Tibial nerve (tissue), 4 donors: ENCODE measurements around the gene ATP6V1C2. TPM values are rescaled to one million over a fixed set of nuclear protein-coding genes. Genes with fewer than 3 reads are reported as not detected.

ENCODE experiments used
- DNase-seq, 2 donors: peaks; one replicate each; pipeline ENCODE4 v3.0.0-alpha.2; 2019; ENCODE audit warnings: low spot score in 2 of 2
- H3K27ac ChIP-seq, 4 donors: fragments of 200-600 bp; sonication (generic) in 3 of 4; one replicate each; pipeline ENCODE4 v1.5.1; 2017 to 2019; ENCODE audit warnings: mild to moderate bottlenecking in 1 of 4
- H3K27me3 ChIP-seq, 2 donors: fragments of 200-600 bp; sonication (generic) in 1 of 2; one replicate each; pipeline versions ENCODE4 v1.5.1 to v1.6.0; 2017 to 2019
- H3K36me3 ChIP-seq, 3 donors: fragments of 200-600 bp; sonication (generic); one replicate each; pipeline ENCODE4 v1.5.1; 2018 to 2019
- H3K4me1 ChIP-seq, 4 donors: fragments of 200-600 bp; sonication (generic) in 3 of 4; one replicate each; pipeline ENCODE4 v1.5.1; 2017 to 2019
- H3K4me3 ChIP-seq, 4 donors: fragments of 200-600 bp; sonication (generic) in 3 of 4; one replicate each; pipeline ENCODE4 v1.5.1; 2017 to 2019; ENCODE audit warnings: mild to moderate bottlenecking in 1 of 4, moderate library complexity in 1 of 4
- H3K9me3 ChIP-seq, 4 donors: fragments of 200-600 bp; sonication (generic) in 3 of 4; one replicate each; pipeline ENCODE4 v1.5.1; 2017 to 2019
- CTCF ChIP-seq, 5 experiments: fragments of 200-600 bp in 3 of 5; fragments of 450-650 bp in 2 of 5; sonication (generic) in 3 of 5; IDR thresholded peaks; one replicate each; pipeline ENCODE4 v1.5.1; 2016 to 2019; ENCODE audit warnings: antibody characterized with exemption in 5 of 5, mild to moderate bottlenecking in 3 of 5, moderate library complexity in 2 of 5
- EP300 ChIP-seq, 2 donors: sonication (generic); formaldehyde crosslinking; IDR thresholded peaks; one replicate each; pipeline ENCODE4 v1.6.1; 2017; ENCODE audit warnings: antibody characterized with exemption in 2 of 2, mild to moderate bottlenecking in 1 of 2
- POLR2A ChIP-seq, 2 donors: fragments of 450-650 bp; IDR thresholded peaks; one replicate each; pipeline ENCODE4 v1.6.1; 2017; ENCODE audit warnings: antibody characterized with exemption in 2 of 2, mild to moderate bottlenecking in 2 of 2, moderate library complexity in 2 of 2
- WGBS, 2 donors: methylation state at CpG; one replicate each; pipeline ENCODE4 v1.1.5; 2018; 5-methylcytosine and 5-hydroxymethylcytosine counted together
- total RNA-seq, 4 donors: library from RNA; depleted of rRNA; stranded (reverse); fragments of >200 nt; gene quantifications; one replicate each; pipeline ENCODE4 v1.1.0, GENCODE V29; 2016

ATP6V1C2 gene
- under 1 TPM in 3 of 4 donors, not detected in 1; 0.21 to 0.66 (median 0.30) TPM for total RNA-seq

DNA sequence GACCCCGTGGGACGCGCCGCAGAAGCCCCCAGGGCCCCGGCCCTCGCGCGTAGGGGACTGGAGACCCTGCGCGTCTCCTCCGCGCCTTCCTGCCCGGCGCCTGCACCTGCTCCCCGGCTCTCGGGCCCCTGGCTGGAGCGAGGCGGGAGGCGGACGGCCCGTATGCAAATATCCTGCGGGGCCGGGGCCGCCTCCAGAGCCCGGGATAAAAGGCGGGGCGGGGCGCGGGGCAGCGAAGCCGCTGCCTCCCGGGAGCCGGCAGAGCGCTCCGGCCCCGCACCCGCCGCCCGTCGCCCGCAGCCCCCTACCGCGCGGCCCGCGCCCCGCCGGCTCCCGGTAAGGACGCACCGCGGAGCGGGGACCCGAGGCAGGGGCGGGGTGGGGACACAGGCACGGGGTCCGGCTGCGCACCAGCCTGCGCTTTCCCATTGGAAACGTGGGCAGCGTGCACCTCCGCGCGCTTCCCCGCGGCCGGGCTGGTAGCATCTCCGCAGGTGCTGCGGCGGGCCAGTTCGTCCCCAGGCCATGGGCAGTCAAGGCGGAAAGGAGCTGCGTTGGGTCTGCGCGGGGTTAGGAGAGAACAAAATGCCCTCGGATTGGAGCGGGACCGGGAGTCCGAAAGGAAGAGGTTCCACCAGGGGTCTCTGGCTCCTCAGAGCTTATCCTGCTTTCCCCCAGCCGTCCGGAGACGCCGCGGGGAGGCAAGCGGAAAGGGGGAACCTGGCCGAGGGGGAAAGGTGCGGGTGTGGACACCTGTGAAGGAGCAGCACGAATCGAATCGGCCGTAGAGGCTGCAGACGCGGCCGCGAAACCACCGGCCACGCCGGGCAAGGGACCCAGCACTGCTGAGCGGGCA is at the start of gene ATP6V1C2:
Gene ATP6V1C2, plus strand, starts transcription at position 235 of the 856 bp plus-strand sequence. CDS start 1,220 bp downstream, outside the sequence.
- Histone ChIP-seq H3K4me1 (peaks cover 0 to 21% (median 6%) of the 10 kb centered on the region in 4 donors), H3K27me3 (peaks cover 0 to 55% of the 10 kb centered on the region in 2 donors), H3K4me3 (peak within 1 kb of the TSS; percentile 3 to 48 (median 32)), H3K9me3 (no peaks in the 10 kb centered on the region), H3K27ac (no peak within 1 kb of the TSS), H3K36me3 (no peaks in the 10 kb centered on the region)
- TF ChIP-seq POLR2A (IDR thresholded peaks at IDR 0.05) (no peak), CTCF (IDR thresholded peaks at IDR 0.05) (no peak), EP300 (IDR thresholded peaks at IDR 0.05) (no peak)
- no peak for DNase-seq
- WGBS, 2 donors: 1% methylated on average over 61 to 77 of the region's 99 CpGs

GRCh38 chr2:10675131-10675530 is 46.3 kb upstream of the ATP6V1C2 start:
- peaks cover 0 to 75% (median 0%) of the 10 kb centered on the region in 3 donors for H3K36me3 ChIP-seq

DNA sequence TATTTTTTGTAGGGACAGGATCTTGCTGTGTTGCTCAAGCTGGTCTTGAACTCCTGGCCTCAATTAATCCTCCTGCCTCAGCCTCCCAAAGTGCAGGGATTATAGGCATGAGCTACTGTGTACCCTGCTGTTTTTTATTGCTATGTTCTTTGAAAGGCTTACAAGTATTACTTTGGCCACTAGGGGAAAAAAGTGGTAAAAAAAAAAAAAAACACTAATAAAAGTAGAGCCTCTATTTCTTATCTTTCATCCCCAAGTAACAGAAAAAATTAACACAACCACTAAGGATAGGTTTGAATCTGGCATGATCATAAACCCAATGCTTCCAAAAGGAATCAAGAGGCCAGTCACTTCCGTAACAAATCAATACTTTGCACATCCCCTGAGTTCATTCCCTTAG is 43.2 kb upstream of the ATP6V1C2 start:
- H3K9me3 ChIP-seq: no peaks in the 10 kb centered on the region
- no peak overlapping the region for H3K27ac ChIP-seq
- no peak overlapping the region for H3K4me3 ChIP-seq
- no peaks in the 10 kb centered on the region for H3K27me3 ChIP-seq
- TF ChIP-seq CTCF (IDR thresholded peaks at IDR 0.05) (no peak), POLR2A (IDR thresholded peaks at IDR 0.05) (no peak), EP300 (IDR thresholded peaks at IDR 0.05) (no peak)
- no peak for DNase-seq
- H3K4me1 ChIP-seq: peaks cover 0 to 3% (median 0%) of the 10 kb centered on the region in 4 donors
- peaks cover 0 to 79% (median 0%) of the 10 kb centered on the region in 3 donors for H3K36me3 ChIP-seq
- 97 to 98% methylated on average over 1 of the region's 1 CpG for WGBS, 2 donors

More at GRCh38 chr2:10675131-10675530, 46.3 kb upstream of the ATP6V1C2 start:
- Histone ChIP-seq H3K4me1 (peaks cover 0 to 3% (median 0%) of the 10 kb centered on the region in 4 donors), H3K9me3 (no peaks in the 10 kb centered on the region), H3K4me3 (no peak overlapping the region), H3K27me3 (no peaks in the 10 kb centered on the region), H3K27ac (no peak overlapping the region)
- WGBS, 2 donors: 81 to 87% methylated on average over 1 of the region's 1 CpG
- DNase-seq: no peak
- TF ChIP-seq POLR2A (IDR thresholded peaks at IDR 0.05) (no peak), EP300 (IDR thresholded peaks at IDR 0.05) (no peak), CTCF (IDR thresholded peaks at IDR 0.05) (no peak)

DNA sequence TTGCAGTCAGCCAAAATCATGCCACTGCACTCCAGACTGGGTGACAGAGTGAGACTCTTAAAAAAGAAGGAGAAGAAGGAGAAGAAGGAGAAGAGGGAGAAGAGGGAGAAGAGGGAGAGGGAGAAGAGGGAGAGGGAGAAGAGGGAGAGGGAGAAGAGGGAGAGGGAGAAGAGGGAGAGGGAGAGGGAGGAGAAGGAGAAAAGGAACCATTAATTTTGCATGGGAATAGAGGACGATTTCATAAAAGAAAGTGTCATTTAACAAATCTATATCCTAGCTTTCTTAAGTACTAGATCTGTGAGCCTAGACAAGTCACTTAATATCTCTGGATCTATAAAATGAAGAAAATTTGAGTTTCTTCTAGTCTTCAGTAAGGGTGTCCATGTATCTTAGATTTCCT is 41.2 kb upstream of the ATP6V1C2 start:
- DNase-seq: no peak
- no peak overlapping the region for H3K4me3 ChIP-seq
- no peak overlapping the region for H3K27ac ChIP-seq
- TF ChIP-seq CTCF (IDR thresholded peaks at IDR 0.05): no peak
- TF ChIP-seq POLR2A (IDR thresholded peaks at IDR 0.05): no peak
- no peak for TF ChIP-seq EP300 (IDR thresholded peaks at IDR 0.05)
- no peaks in the 10 kb centered on the region for H3K4me1 ChIP-seq
- WGBS, 2 donors: 86 to 91% methylated on average over 1 of the region's 1 CpG
- H3K36me3 ChIP-seq: peaks cover 0 to 73% (median 0%) of the 10 kb centered on the region in 3 donors
- H3K27me3 ChIP-seq: no peaks in the 10 kb centered on the region
- no peaks in the 10 kb centered on the region for H3K9me3 ChIP-seq

GRCh38 chr2:10680957-10681356 is 40.5 kb upstream of the ATP6V1C2 start:
- no peaks in the 10 kb centered on the region for H3K4me1 ChIP-seq
- DNase-seq: no peak
- no peaks in the 10 kb centered on the region for H3K9me3 ChIP-seq
- no peak overlapping the region for H3K27ac ChIP-seq
- WGBS, 2 donors: 87 to 90% methylated on average over 2 of the region's 2 CpGs
- no peak for TF ChIP-seq POLR2A (IDR thresholded peaks at IDR 0.05)
- TF ChIP-seq EP300 (IDR thresholded peaks at IDR 0.05): no peak
- no peak for TF ChIP-seq CTCF (IDR thresholded peaks at IDR 0.05)
- H3K4me3 ChIP-seq: no peak overlapping the region
- no peaks in the 10 kb centered on the region for H3K27me3 ChIP-seq
- peaks cover 0 to 73% (median 0%) of the 10 kb centered on the region in 3 donors for H3K36me3 ChIP-seq
